Adrenal gland (tissue), 12 donors: ENCODE results near the gene SIRPB1. TPM values are rescaled to one million over a fixed set of nuclear protein-coding genes. Genes with fewer than 3 reads are reported as not detected.

Experiments used
- DNase-seq, 7 donors: peaks; one replicate each; pipeline ENCODE4 v3.0.0-alpha.2; 2019 to 2020
- H3K27ac ChIP-seq, 5 donors: fragments of 200-600 bp; sonication (generic) in 4 of 5; 1 replicate in 3 of 5; 2 replicates in 2 of 5; pipeline versions ENCODE4 v1.5.1 to v1.8.0; 2016 to 2020; ENCODE audit warnings: mild to moderate bottlenecking in 1 of 5
- H3K27me3 ChIP-seq: fragments of 200-600 bp; 2 replicates; pipeline ENCODE4 v1.8.0; 2021
- H3K36me3 ChIP-seq, 2 donors: fragments of 200-600 bp; replicated peaks in 1 of 2; 1 replicate in 1 of 2; 2 replicates in 1 of 2; pipeline versions ENCODE4 v1.5.1 to v1.8.0; 2018 to 2022
- H3K4me1 ChIP-seq, 2 donors: fragments of 200-600 bp; replicated peaks in 1 of 2; 1 replicate in 1 of 2; 2 replicates in 1 of 2; pipeline versions ENCODE4 v1.5.1 to v1.8.0; 2018 to 2021
- H3K4me3 ChIP-seq, 4 donors: fragments of 200-600 bp; sonication (generic) in 3 of 4; one replicate each; pipeline ENCODE4 v1.5.1; 2016 to 2018
- H3K9me3 ChIP-seq, 3 donors: fragments of 200-600 bp; sonication (generic) in 1 of 3; replicated peaks in 1 of 3; 1 replicate in 2 of 3; 2 replicates in 1 of 3; pipeline versions ENCODE4 v1.5.1 to v1.8.0; 2016 to 2021
- CTCF ChIP-seq, 6 experiments: fragments of 450-650 bp in 4 of 6; fragments of 200-600 bp in 2 of 6; sonication (generic) in 1 of 6; IDR thresholded peaks; 1 replicate in 5 of 6; 2 replicates in 1 of 6; pipeline versions ENCODE4 v1.5.1 to v1.8.0; 2016 to 2021; ENCODE audit warnings: antibody characterized with exemption in 6 of 6, mild to moderate bottlenecking in 2 of 6, moderate library complexity in 1 of 6
- POLR2A ChIP-seq, 2 donors: fragments of 450-650 bp; IDR thresholded peaks; one replicate each; pipeline ENCODE4 v1.6.1; 2017; ENCODE audit warnings: antibody characterized with exemption in 2 of 2, mild to moderate bottlenecking in 2 of 2, moderate library complexity in 1 of 2
- WGBS, 4 donors: extraction: QIAGEN DNeasy Blood & Tissue Kit in 2 of 4; methylation state at CpG; one replicate each; pipeline versions ENCODE4 v1.1.5 to v1.1.7; 2013 to 2017; 5-methylcytosine and 5-hydroxymethylcytosine counted together
- intact Hi-C, 2 donors: fragments of 100-400 bp; cut with DNase I; formaldehyde crosslinking; loops; one replicate each; pipeline versions ENCODE4 v1.14.1 to v1.15.0; 2022 to 2023
- polyA plus RNA-seq, 3 donors: library from polyadenylated mRNA; stranded (reverse); fragments of 200-250 nt in 2 of 3; fragments of 350-450 nt in 1 of 3; fragmentation: Illumina TruSeq in 1 of 3; extraction: RNeasy Lipid Tissue Mini Kit (QIAGEN cat#74804) in 1 of 3; gene quantifications; one replicate each; pipeline ENCODE4 v1.2.3, GENCODE V29; 2013 to 2014
- total RNA-seq, 9 donors: library from RNA; depleted of rRNA in 4 of 9; stranded (reverse); fragments of >200 nt in 4 of 9; fragments of 120-200 nt in 1 of 9; fragmentation: NEBNext Ultra II Directional in 1 of 9; extraction: Animal tissue kit (Norgen Biotek cat#: 25700) in 1 of 9; gene quantifications; one replicate each; pipeline versions ENCODE4 v1.1.0 to v1.2.4, GENCODE V29; 2013 to 2023
- donor health status: healthy with polysubstance abuse.
- donor health status: Bipolar disorder and iron deficiency.
- donor health status: DM: yes; HTN: yes; CAD: no.
- donor health status: DM: no; HTN: no; CAD: no.
- donor health status: DM: no; HTN: no; CAD: no.
- donor health status: DM: yes; HTN: yes; CAD: no.

The SIRPB1 gene
- total and polyA plus RNA-seq, 12 donors = 0.49 to 15.1 (median 3.9) TPM

GRCh38 chr20:1652960-1653359, 33.2 kb upstream of the SIRPB1 start:
- no peaks in the 10 kb centered on the region for H3K4me1 ChIP-seq
- H3K27me3 ChIP-seq = peaks cover 3% of the 10 kb centered on the region
- no peak overlapping the region for H3K27ac ChIP-seq
- WGBS, 4 donors = 47 to 64% (median 52%) methylated on average over 3 of the region's 3 CpGs
- no peaks in the 10 kb centered on the region for H3K9me3 ChIP-seq
- H3K36me3 ChIP-seq = no peaks in the 10 kb centered on the region
- intact Hi-C loops = no loop called here
- no peak for DNase-seq
- TF ChIP-seq CTCF (IDR thresholded peaks at IDR 0.05) (no peak), POLR2A (IDR thresholded peaks at IDR 0.05) (no peak)
- H3K4me3 ChIP-seq = no peak overlapping the region

- Histone ChIP-seq H3K4me1 (no peaks in the 10 kb centered on the region), H3K9me3 (no peaks in the 10 kb centered on the region), H3K27ac (no peak overlapping the region), H3K36me3 (no peaks in the 10 kb centered on the region), H3K4me3 (no peak overlapping the region), H3K27me3 (no peaks in the 10 kb centered on the region)
- WGBS, 4 donors = 40 to 57% (median 49%) methylated on average over 1 of the region's 1 CpG
- no peak for DNase-seq
- no peak for TF ChIP-seq POLR2A (IDR thresholded peaks at IDR 0.05)
- no peak for TF ChIP-seq CTCF (IDR thresholded peaks at IDR 0.05)
- intact Hi-C loops = no loop called here
Observed at GRCh38 chr20:1652104-1652503, 32.3 kb upstream of the SIRPB1 start.

DNA sequence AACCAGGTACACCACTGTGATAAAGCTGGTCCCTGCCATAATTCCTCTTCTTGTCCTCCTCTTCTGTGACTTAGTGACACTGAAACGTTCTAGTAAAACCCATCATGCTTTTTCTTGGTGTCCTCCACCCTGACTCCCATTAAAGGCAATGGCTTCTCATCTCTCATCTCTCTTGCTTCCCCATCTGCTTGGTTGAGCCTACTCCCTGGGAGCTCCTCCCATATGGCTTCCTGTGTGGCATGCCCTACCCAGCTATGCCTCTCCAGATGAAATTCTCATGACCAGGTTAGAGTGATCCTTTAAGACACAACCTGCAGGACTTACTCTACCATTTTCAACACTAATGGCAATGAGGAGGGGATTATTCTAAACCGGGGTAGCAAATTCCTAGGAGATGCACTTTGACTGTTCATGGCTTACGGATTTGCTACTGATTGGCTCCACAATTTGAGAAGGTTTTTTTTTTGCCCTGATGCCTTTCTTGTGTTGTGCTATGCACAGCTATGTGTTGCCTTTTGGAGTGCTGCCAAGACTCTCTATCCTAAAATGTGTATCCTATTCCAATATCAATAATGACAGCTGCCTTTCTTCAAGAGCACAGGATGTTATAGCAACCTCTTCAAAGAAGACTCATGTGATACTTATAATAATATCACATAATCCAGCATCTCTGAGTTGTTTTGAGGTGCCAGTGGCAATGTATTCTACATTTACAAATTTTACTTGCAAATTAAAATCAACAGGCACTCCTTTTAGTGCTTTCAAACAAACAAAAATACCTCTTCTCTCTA, 31.7 kb upstream of the SIRPB1 start:
- WGBS, 4 donors = 50 to 80% (median 57%) methylated on average over 3 of the region's 3 CpGs
- no peaks in the 10 kb centered on the region for H3K27me3 ChIP-seq
- TF ChIP-seq POLR2A (IDR thresholded peaks at IDR 0.05) (no peak), CTCF (IDR thresholded peaks at IDR 0.05) (no peak)
- H3K27ac ChIP-seq = no peak overlapping the region
- DNase-seq = no peak
- H3K9me3 ChIP-seq = no peaks in the 10 kb centered on the region
- intact Hi-C loops = no loop called here
- H3K36me3 ChIP-seq = no peaks in the 10 kb centered on the region
- H3K4me1 ChIP-seq = no peaks in the 10 kb centered on the region
- no peak overlapping the region for H3K4me3 ChIP-seq

GRCh38 chr20:1648101-1648500, 28.3 kb upstream of the SIRPB1 start:
- Histone ChIP-seq H3K4me3 (no peak overlapping the region), H3K27ac (no peak overlapping the region), H3K36me3 (no peaks in the 10 kb centered on the region), H3K9me3 (no peaks in the 10 kb centered on the region), H3K27me3 (no peaks in the 10 kb centered on the region), H3K4me1 (no peaks in the 10 kb centered on the region)
- no peak for TF ChIP-seq POLR2A (IDR thresholded peaks at IDR 0.05)
- TF ChIP-seq CTCF (IDR thresholded peaks at IDR 0.05) = no peak
- 45 to 59% (median 53%) methylated on average over 5 of the region's 5 CpGs for WGBS, 4 donors
- intact Hi-C loops = no loop called here
- no peak for DNase-seq
